K562 (cell line): Measurements from ENCODE around the gene KLHL8. TPM values are rescaled to one million over a fixed set of nuclear protein-coding genes. Genes with fewer than 3 reads are reported as not detected.
A peak's percentile ranks its signal among the peaks of the same experiment; 100 is the strongest.

ENCODE experiments used
- CBX3 ChIP-seq, 2 experiments: IDR thresholded peaks; 1 replicate in 1 of 2; 2 replicates in 1 of 2; pipeline ENCODE4 v1.6.1; 2012; ENCODE audit warnings: inconsistent platforms in 2 of 2, low read length in 2 of 2, borderline replicate concordance in 1 of 2, control low read depth in 1 of 2
- E2F6 ChIP-seq, 2 experiments: IDR thresholded peaks; 2 replicates each; pipeline ENCODE4 v1.6.1; 2011; ENCODE audit warnings: borderline replicate concordance in 1 of 2, control low read depth in 1 of 2, low read depth in 1 of 2, low read length in 1 of 2, mild to moderate bottlenecking in 1 of 2, mixed read lengths in 1 of 2, moderate library complexity in 1 of 2; ENCODE audit not compliant: insufficient read depth in 1 of 2, insufficient read length in 1 of 2, poor library complexity in 1 of 2, severe bottlenecking in 1 of 2; ENCODE audit errors: extremely low read depth in 1 of 2
- MAFK ChIP-seq: IDR thresholded peaks from 2 replicates; pipeline ENCODE4 v1.6.1; 2011; ENCODE audit warnings: low read length, improper control_type of control experiment
- RBM25 ChIP-seq: fragments of 200-400 bp; formaldehyde crosslinking; IDR thresholded peaks from 2 replicates; pipeline ENCODE4 v1.6.1; 2018; ENCODE audit warnings: low read length, low read depth, moderate library complexity; ENCODE audit not compliant: severe bottlenecking
- STAT6 ChIP-seq: sonication (generic); formaldehyde crosslinking; IDR thresholded peaks from 2 replicates; pipeline ENCODE4 v1.8.1; 2023; ENCODE audit warnings: mild to moderate bottlenecking, missing genetic modification reagents
- TAF7 ChIP-seq: fragments of 450-650 bp; IDR thresholded peaks from 2 replicates; pipeline ENCODE4 v1.6.1; 2016; ENCODE audit warnings: missing genetic modification characterization, missing compliant biosample characterization
- ZNF408 ChIP-seq: fragments of 250-450 bp; sonication (Bioruptor Pico); IDR thresholded peaks from 2 replicates; pipeline ENCODE4 v1.4.0; 2020; ENCODE audit warnings: low read depth, mild to moderate bottlenecking, moderate library complexity
- ZNF512 ChIP-seq: IDR thresholded peaks from 2 replicates; pipeline ENCODE4 v1.6.1; 2016; ENCODE audit warnings: missing genetic modification characterization, missing compliant biosample characterization
- ZNF57 ChIP-seq: fragments of 450-650 bp; formaldehyde crosslinking; IDR thresholded peaks from 2 replicates; pipeline ENCODE4 v1.4.0; 2020; ENCODE audit warnings: mild to moderate bottlenecking, moderate library complexity
- polyA plus RNA-seq, 8 experiments: library from polyadenylated mRNA; depleted of rRNA in 4 of 8; stranded (reverse) in 5 of 8; unstranded in 3 of 8; fragments of >200 nt; fragmentation: Nextera tagmentation in 2 of 8; fragmentation: Illumina TruSeq in 1 of 8; extraction: Ambion mirVana in 2 of 8; extraction: Trizol in 1 of 8; gene quantifications; 2 replicates each; pipeline versions ENCODE4 v1.2.1 to v1.2.3, GENCODE V29; 2011 to 2014; ENCODE audit warnings: inconsistent platforms in 1 of 8, missing spikeins in 1 of 8
- total RNA-seq, 7 experiments: library from RNA; depleted of rRNA in 6 of 7; stranded (reverse); fragments of >200 nt in 6 of 7; fragmentation: Illumina TruSeq in 2 of 7; extraction: Trizol in 2 of 7; gene quantifications; 2 replicates each; pipeline versions ENCODE4 v1.2.1 to v1.2.3, GENCODE V29; 2011 to 2021; ENCODE audit warnings: low replicate concordance in 1 of 7
- TF ChIP-seq, protein P1 (sequence below): conservative IDR thresholded peaks from 2 replicates; pipeline ENCODE4 v1.6.1; 2011; ENCODE audit warnings: low read depth, mild to moderate bottlenecking, low read length; ENCODE audit not compliant: control insufficient read depth
- TF ChIP-seq, protein P2 (sequence below): fragments of 200-800 bp; sonication (Bioruptor generic); IDR thresholded peaks from 2 replicates; pipeline ENCODE4 v1.6.1; 2016; ENCODE audit warnings: missing genetic modification characterization, missing compliant biosample characterization
- TF ChIP-seq, protein P3 (sequence below): sonication (generic); formaldehyde crosslinking; IDR thresholded peaks from 2 replicates; pipeline ENCODE4 v1.8.1; 2023; ENCODE audit warnings: mild to moderate bottlenecking, missing genetic modification reagents, moderate library complexity

KLHL8 gene
- total and polyA plus RNA-seq, 9 of the 15 experiments (the other 6 are each of a cell fraction or from before 2014, with no cell fraction given) = 8.7 to 25.3 (median 15.7) TPM

- TF ChIP-seq E2F6 (IDR thresholded peaks at IDR 0.05; ENCODE audit: borderline replicate concordance in 1 of 2, extremely low read depth in 1 of 2, insufficient read depth in 1 of 2, insufficient read length in 1 of 2, low read depth in 1 of 2, low read length in 1 of 2, poor library complexity in 1 of 2, severe bottlenecking in 1 of 2) (peak; percentile 66 to 67), CBX3 (IDR thresholded peaks at IDR 0.05; ENCODE audit: borderline replicate concordance in 1 of 2, low read length in 2 of 2) (no peak), ZNF57 (no peak), RBM25 (peak; percentile 64), STAT6 (no peak), TAF7 (peak; percentile 42; the same call in 1 of the 2 replicates), ZNF408 (CRISPR knock-in tag) (no peak), MAFK (no peak), ZNF512 (tag) (no peak)
- TF ChIP-seq, protein P1, sequence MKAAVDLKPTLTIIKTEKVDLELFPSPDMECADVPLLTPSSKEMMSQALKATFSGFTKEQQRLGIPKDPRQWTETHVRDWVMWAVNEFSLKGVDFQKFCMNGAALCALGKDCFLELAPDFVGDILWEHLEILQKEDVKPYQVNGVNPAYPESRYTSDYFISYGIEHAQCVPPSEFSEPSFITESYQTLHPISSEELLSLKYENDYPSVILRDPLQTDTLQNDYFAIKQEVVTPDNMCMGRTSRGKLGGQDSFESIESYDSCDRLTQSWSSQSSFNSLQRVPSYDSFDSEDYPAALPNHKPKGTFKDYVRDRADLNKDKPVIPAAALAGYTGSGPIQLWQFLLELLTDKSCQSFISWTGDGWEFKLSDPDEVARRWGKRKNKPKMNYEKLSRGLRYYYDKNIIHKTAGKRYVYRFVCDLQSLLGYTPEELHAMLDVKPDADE = peak; percentile 85
- TF ChIP-seq, protein P2, sequence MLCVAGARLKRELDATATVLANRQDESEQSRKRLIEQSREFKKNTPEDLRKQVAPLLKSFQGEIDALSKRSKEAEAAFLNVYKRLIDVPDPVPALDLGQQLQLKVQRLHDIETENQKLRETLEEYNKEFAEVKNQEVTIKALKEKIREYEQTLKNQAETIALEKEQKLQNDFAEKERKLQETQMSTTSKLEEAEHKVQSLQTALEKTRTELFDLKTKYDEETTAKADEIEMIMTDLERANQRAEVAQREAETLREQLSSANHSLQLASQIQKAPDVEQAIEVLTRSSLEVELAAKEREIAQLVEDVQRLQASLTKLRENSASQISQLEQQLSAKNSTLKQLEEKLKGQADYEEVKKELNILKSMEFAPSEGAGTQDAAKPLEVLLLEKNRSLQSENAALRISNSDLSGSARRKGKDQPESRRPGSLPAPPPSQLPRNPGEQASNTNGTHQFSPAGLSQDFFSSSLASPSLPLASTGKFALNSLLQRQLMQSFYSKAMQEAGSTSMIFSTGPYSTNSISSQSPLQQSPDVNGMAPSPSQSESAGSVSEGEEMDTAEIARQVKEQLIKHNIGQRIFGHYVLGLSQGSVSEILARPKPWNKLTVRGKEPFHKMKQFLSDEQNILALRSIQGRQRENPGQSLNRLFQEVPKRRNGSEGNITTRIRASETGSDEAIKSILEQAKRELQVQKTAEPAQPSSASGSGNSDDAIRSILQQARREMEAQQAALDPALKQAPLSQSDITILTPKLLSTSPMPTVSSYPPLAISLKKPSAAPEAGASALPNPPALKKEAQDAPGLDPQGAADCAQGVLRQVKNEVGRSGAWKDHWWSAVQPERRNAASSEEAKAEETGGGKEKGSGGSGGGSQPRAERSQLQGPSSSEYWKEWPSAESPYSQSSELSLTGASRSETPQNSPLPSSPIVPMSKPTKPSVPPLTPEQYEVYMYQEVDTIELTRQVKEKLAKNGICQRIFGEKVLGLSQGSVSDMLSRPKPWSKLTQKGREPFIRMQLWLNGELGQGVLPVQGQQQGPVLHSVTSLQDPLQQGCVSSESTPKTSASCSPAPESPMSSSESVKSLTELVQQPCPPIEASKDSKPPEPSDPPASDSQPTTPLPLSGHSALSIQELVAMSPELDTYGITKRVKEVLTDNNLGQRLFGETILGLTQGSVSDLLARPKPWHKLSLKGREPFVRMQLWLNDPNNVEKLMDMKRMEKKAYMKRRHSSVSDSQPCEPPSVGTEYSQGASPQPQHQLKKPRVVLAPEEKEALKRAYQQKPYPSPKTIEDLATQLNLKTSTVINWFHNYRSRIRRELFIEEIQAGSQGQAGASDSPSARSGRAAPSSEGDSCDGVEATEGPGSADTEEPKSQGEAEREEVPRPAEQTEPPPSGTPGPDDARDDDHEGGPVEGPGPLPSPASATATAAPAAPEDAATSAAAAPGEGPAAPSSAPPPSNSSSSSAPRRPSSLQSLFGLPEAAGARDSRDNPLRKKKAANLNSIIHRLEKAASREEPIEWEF (CRISPR knock-in tag) = no peak
- TF ChIP-seq, protein P3, sequence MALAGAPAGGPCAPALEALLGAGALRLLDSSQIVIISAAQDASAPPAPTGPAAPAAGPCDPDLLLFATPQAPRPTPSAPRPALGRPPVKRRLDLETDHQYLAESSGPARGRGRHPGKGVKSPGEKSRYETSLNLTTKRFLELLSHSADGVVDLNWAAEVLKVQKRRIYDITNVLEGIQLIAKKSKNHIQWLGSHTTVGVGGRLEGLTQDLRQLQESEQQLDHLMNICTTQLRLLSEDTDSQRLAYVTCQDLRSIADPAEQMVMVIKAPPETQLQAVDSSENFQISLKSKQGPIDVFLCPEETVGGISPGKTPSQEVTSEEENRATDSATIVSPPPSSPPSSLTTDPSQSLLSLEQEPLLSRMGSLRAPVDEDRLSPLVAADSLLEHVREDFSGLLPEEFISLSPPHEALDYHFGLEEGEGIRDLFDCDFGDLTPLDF (CRISPR knock-in tag) = 0 out of 2 replicates have a peak, but pooled peaks have one; percentile 35
Measured at GRCh38 chr4:87220094-87220822, at the start of gene KLHL8 (continued).
